PC-3 (cell line): ENCODE results near the gene LRRFIP2. TPM values are rescaled to one million over a fixed set of nuclear protein-coding genes. Genes with fewer than 3 reads are reported as not detected.

ENCODE experiments used
- ATAC-seq: fragments of 200-7000 bp; cut with Tn5 transposase; 2 replicates; pipeline ENCODE4 v1.9.1; 2020; ENCODE audit warnings: mild to moderate bottlenecking, moderate library complexity
- BruUV-seq: library from RNA; stranded (reverse); fragments of 400-500 nt; replicated peaks from 2 replicates; lab custom pipeline; 2021; lab: Mats Ljungman, UMichigan
- CTCF ChIA-PET: fragments of 300-600 bp; sonication (Branson Sonifier 250); formaldehyde crosslinking; loops from one replicate; lab custom pipeline; 2022; ENCODE audit warnings: antibody characterized with exemption; lab: Charles Lee
- POLR2A ChIA-PET: fragments of 300-600 bp; sonication (Branson Sonifier 250); formaldehyde crosslinking; loops from one replicate; lab custom pipeline; 2022; ENCODE audit warnings: antibody characterized with exemption; ENCODE audit not compliant: unreplicated experiment; lab: Charles Lee
- DNase-seq: peaks from one replicate; pipeline ENCODE4 v3.0.0-alpha.2; 2015
- H2AFZ ChIP-seq: fragments of 300-600 bp; sonication (generic); 2 replicates; pipeline ENCODE4 v1.6.0; 2016; ENCODE audit warnings: antibody characterized with exemption, low read length
- H3F3A ChIP-seq: fragments of 300-600 bp; sonication (generic); one replicate; pipeline ENCODE4 v1.6.0; 2017; ENCODE audit warnings: antibody characterized with exemption, low read length, control low read depth, mild to moderate bottlenecking; ENCODE audit not compliant: unreplicated experiment
- H3K27ac ChIP-seq: fragments of 300-600 bp; sonication (generic); 2 replicates; pipeline ENCODE4 v1.5.1; 2016; ENCODE audit warnings: mild to moderate bottlenecking, low read length
- H3K27me3 ChIP-seq: fragments of 300-600 bp; sonication (generic); 2 replicates; pipeline ENCODE4 v1.6.1; 2016; ENCODE audit warnings: low read length, mixed read lengths
- H3K36me3 ChIP-seq: fragments of 300-600 bp; sonication (generic); 2 replicates; pipeline ENCODE4 v1.6.1; 2016; ENCODE audit warnings: low read depth, mixed run types, low read length, mixed read lengths
- H3K4me1 ChIP-seq: fragments of 300-600 bp; sonication (generic); 2 replicates; pipeline ENCODE4 v1.5.1; 2016; ENCODE audit warnings: low read length; ENCODE audit not compliant: insufficient read depth
- H3K4me2 ChIP-seq: fragments of 300-600 bp; sonication (generic); 2 replicates; pipeline ENCODE4 v1.6.0; 2016; ENCODE audit warnings: low read length
- H3K4me3 ChIP-seq: fragments of 300-600 bp; sonication (generic); 2 replicates; pipeline ENCODE4 v1.5.1; 2016; ENCODE audit warnings: mild to moderate bottlenecking, low read length, mixed read lengths
- H3K79me2 ChIP-seq: fragments of 300-600 bp; sonication (generic); 2 replicates; pipeline ENCODE4 v1.6.1; 2017; ENCODE audit warnings: low read length, mixed read lengths
- H3K9ac ChIP-seq: fragments of 300-600 bp; sonication (generic); 2 replicates; pipeline ENCODE4 v1.6.0; 2016; ENCODE audit warnings: mild to moderate bottlenecking, low read length
- H3K9me2 ChIP-seq: fragments of 300-600 bp; sonication (generic); replicated peaks from 2 replicates; pipeline ENCODE4 v1.6.1; 2016; ENCODE audit warnings: mixed run types, low read length, mixed read lengths
- H3K9me3 ChIP-seq: fragments of 300-600 bp; sonication (generic); 2 replicates; pipeline ENCODE4 v1.6.1; 2016; ENCODE audit warnings: low read length, mixed read lengths
- H4K20me1 ChIP-seq: fragments of 300-600 bp; sonication (generic); 2 replicates; pipeline ENCODE4 v1.6.1; 2016; ENCODE audit warnings: low read length, mixed read lengths
- EZH2 ChIP-seq: fragments of 300-600 bp; sonication (generic); IDR thresholded peaks from one replicate; pipeline ENCODE4 v1.6.1; 2017; ENCODE audit warnings: antibody characterized with exemption, mild to moderate bottlenecking, low read length; ENCODE audit not compliant: unreplicated experiment
- EZH2phosphoT487 ChIP-seq: fragments of 300-600 bp; sonication (generic); IDR thresholded peaks from 2 replicates; pipeline ENCODE4 v1.6.1; 2018; ENCODE audit warnings: mild to moderate bottlenecking, antibody characterized with exemption, low read length, borderline replicate concordance
- intact Hi-C: fragments of 100-400 bp; cut with micrococcal nuclease; formaldehyde crosslinking; loops from 2 replicates; pipeline ENCODE4 v1.9.0; 2023
- total RNA-seq: library from RNA; depleted of rRNA; stranded (reverse); fragments of >200 nt; gene quantifications from 2 replicates; pipeline ENCODE4 v1.2.3, GENCODE V29; 2014
- TF ChIP-seq, protein P1 (sequence below): fragments of 300-600 bp; sonication (generic); conservative IDR thresholded peaks from 2 replicates; pipeline ENCODE4 v1.5.1; 2017; ENCODE audit warnings: antibody characterized with exemption, low read depth, mild to moderate bottlenecking, low read length

The LRRFIP2 gene
- total RNA-seq, 1 experiment from 2014 or later, result 54.7 TPM

GRCh38 chr3:37087870-37088269 is 86.5 kb downstream of the LRRFIP2 start:
- POLR2A ChIA-PET, result no interaction called here
- Histone ChIP-seq H3K27me3 (no peaks in the 10 kb centered on the region), H3K36me3 (peaks cover 15% of the 10 kb centered on the region), H4K20me1 (no peaks in the 10 kb centered on the region), H3K9ac (no peak overlapping the region), H2AFZ (no peak overlapping the region), H3K4me3 (no peak overlapping the region), H3K79me2 (no peaks in the 10 kb centered on the region), H3K27ac (no peak overlapping the region), H3K9me3 (no peaks in the 10 kb centered on the region), H3K9me2 (no peaks in the 10 kb centered on the region), H3K4me1 (no peaks in the 10 kb centered on the region), H3F3A (no peaks in the 10 kb centered on the region), H3K4me2 (no peak overlapping the region)
- intact Hi-C loops, result no loop called here
- ATAC-seq (no peak), DNase-seq (no peak)
- TF ChIP-seq, protein P1, sequence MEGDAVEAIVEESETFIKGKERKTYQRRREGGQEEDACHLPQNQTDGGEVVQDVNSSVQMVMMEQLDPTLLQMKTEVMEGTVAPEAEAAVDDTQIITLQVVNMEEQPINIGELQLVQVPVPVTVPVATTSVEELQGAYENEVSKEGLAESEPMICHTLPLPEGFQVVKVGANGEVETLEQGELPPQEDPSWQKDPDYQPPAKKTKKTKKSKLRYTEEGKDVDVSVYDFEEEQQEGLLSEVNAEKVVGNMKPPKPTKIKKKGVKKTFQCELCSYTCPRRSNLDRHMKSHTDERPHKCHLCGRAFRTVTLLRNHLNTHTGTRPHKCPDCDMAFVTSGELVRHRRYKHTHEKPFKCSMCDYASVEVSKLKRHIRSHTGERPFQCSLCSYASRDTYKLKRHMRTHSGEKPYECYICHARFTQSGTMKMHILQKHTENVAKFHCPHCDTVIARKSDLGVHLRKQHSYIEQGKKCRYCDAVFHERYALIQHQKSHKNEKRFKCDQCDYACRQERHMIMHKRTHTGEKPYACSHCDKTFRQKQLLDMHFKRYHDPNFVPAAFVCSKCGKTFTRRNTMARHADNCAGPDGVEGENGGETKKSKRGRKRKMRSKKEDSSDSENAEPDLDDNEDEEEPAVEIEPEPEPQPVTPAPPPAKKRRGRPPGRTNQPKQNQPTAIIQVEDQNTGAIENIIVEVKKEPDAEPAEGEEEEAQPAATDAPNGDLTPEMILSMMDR, result no peak
- TF ChIP-seq EZH2 (no peak), EZH2phosphoT487 (no peak)
- CTCF ChIA-PET, result no interaction called here
- no TSS peak for BruUV-seq

GRCh38 chr3:37086918-37087317 is 87.5 kb downstream of the LRRFIP2 start:
- no peak overlapping the region for H3K9ac ChIP-seq
- H4K20me1 ChIP-seq, result no peaks in the 10 kb centered on the region
- H3K79me2 ChIP-seq, result no peaks in the 10 kb centered on the region
- no peak for TF ChIP-seq EZH2
- TF ChIP-seq, protein P1, result no peak
- no peak for TF ChIP-seq EZH2phosphoT487
- H3K9me3 ChIP-seq, result no peaks in the 10 kb centered on the region
- intact Hi-C loops, result no loop called here
- ChIA-PET POLR2A (no interaction called here), CTCF (no interaction called here)
- no peak overlapping the region for H3K27ac ChIP-seq
- H3K27me3 ChIP-seq, result no peaks in the 10 kb centered on the region
- no peaks in the 10 kb centered on the region for H3K9me2 ChIP-seq
- DNase-seq, result peak; percentile 15
- peaks cover 20% of the 10 kb centered on the region for H3K36me3 ChIP-seq
- H3K4me3 ChIP-seq, result no peak overlapping the region
- ATAC-seq, result peak; percentile 43
- no peaks in the 10 kb centered on the region for H3F3A ChIP-seq
- H3K4me2 ChIP-seq, result no peak overlapping the region
- no TSS peak for BruUV-seq
- H2AFZ ChIP-seq, result no peak overlapping the region
- H3K4me1 ChIP-seq, result no peaks in the 10 kb centered on the region

GRCh38 chr3:37082317-37082716 is 92.1 kb downstream of the LRRFIP2 start:
- H3F3A ChIP-seq, result no peaks in the 10 kb centered on the region
- H3K4me2 ChIP-seq, result no peak overlapping the region
- H3K4me1 ChIP-seq, result no peaks in the 10 kb centered on the region
- H3K9ac ChIP-seq, result no peak overlapping the region
- H3K4me3 ChIP-seq, result no peak overlapping the region
- H4K20me1 ChIP-seq, result no peaks in the 10 kb centered on the region
- intact Hi-C loops, result no loop called here
- TF ChIP-seq EZH2 (no peak), EZH2phosphoT487 (no peak)
- TF ChIP-seq, protein P1, result no peak
- BruUV-seq, result no TSS peak
- H3K27me3 ChIP-seq, result no peaks in the 10 kb centered on the region
- no peaks in the 10 kb centered on the region for H3K79me2 ChIP-seq
- DNase-seq (no peak), ATAC-seq (no peak)
- H2AFZ ChIP-seq, result no peak overlapping the region
- no peaks in the 10 kb centered on the region for H3K9me2 ChIP-seq
- no peak overlapping the region for H3K27ac ChIP-seq
- POLR2A ChIA-PET, result no interaction called here
- H3K9me3 ChIP-seq, result no peaks in the 10 kb centered on the region
- CTCF ChIA-PET, result no interaction called here
- peaks cover 10% of the 10 kb centered on the region for H3K36me3 ChIP-seq
